ENCODE measurements around the gene KIF12.

The KIF12 gene

DNA sequence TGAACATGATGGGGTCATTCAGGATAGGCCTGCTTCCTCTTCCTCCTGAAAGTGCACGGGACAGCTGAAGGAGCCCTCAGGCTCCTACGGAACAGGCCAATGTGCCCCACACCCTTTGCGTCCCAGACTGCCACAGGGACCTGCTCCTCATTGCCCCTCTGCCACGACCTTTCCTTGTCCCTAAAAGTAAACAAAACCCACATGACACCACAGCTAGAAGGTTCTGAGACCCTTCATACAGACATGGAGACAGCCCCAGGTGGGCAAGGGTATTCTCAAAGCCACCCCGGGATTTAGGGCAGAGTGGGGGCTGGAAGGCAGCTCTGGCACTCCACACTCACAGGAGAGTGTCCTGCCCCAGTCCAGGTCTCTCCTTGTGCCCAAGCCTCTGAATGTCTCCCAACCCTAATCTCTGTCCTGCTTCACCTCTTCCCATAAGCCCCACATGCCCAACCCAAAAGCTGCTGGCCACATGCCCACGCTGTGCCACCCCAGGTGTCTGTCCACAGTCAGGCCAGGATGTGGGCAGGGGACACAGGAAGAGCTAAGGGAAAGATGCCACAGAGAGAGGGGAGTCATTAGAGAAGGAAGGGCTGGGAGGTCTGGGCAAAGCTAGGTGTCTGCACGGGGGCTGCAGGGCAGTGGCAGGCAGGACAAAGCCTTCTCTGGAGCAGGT lies 21.8 kb downstream of the KIF12 start:
- TF ChIP-seq GATA2 (IDR thresholded peaks at IDR 0.05; ENCODE audit: low read depth, low read length) (no peak), GATA3 (IDR thresholded peaks at IDR 0.05; ENCODE audit: low read depth, low read length) (no peak)

DNA sequence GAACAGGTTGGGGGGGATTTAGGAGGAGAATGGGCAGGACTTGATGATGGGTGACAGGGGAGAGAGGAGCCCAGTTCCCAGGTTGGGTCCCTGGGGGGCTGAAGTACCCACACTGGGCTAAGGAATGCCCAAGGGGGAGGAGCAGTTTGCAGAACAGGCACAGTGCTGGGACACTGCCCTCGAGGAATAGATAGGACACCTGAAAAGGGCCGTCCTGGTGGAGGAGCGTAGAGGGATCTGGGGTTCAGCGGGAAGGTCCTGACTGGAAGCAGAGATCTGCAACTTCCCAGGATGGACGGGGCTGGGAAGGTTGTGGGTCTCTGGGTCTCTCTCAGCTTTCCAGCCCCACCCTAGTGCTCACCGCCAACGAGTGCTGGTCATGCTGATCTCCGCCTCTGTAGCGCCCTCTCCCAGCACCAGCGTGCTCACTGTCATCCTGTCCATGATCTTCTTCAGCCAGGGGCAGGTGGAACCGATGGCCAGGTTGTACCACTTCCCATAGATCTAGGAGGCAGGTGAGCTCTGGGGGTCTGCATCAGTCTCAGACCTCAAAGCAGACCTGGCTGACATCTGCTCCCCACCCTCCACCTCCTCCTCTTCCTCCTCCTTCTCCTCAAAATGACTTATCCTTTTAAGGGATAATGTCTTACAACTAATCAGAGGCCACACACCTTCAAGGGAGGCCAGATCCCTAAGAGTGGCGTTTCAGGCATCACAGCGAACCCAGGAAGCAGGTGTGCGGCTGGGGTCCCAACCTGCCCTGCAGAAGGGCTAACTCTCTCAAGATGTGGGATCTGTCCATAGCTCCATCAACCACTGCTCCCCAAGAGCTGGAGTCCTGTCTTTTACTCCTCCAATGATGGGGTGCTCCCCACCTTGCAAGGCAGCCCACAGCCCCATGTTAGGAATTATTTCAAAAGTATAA lies 22.6 kb downstream of the KIF12 start:
- no peak for TF ChIP-seq GATA3 (IDR thresholded peaks at IDR 0.05; ENCODE audit: low read depth, low read length)
- no peak for TF ChIP-seq GATA2 (IDR thresholded peaks at IDR 0.05; ENCODE audit: low read depth, low read length)

DNA sequence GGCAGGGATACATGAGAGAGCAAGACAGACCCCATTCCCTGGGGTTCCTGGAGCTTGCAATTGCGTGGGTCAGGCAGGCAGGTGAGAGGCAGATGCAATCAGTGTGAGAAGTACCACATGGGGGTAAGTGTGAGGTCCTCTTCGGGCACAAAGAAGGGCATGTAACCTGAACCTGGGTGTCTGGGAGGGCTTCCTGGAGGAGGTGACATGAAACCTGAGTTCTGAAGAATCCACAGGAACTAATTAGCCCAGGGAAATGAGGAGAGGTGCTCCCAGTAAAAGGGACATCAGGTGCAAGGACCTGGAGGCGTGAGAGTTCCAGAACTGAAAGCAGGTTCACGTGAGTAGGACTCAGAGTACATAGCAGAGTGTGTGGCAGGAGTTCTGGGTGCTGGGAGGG lies 23.5 kb downstream of the KIF12 start:
- no peak for TF ChIP-seq GATA3 (IDR thresholded peaks at IDR 0.05; ENCODE audit: low read depth, low read length)
- TF ChIP-seq GATA2 (IDR thresholded peaks at IDR 0.05; ENCODE audit: low read depth, low read length), result no peak

DNA sequence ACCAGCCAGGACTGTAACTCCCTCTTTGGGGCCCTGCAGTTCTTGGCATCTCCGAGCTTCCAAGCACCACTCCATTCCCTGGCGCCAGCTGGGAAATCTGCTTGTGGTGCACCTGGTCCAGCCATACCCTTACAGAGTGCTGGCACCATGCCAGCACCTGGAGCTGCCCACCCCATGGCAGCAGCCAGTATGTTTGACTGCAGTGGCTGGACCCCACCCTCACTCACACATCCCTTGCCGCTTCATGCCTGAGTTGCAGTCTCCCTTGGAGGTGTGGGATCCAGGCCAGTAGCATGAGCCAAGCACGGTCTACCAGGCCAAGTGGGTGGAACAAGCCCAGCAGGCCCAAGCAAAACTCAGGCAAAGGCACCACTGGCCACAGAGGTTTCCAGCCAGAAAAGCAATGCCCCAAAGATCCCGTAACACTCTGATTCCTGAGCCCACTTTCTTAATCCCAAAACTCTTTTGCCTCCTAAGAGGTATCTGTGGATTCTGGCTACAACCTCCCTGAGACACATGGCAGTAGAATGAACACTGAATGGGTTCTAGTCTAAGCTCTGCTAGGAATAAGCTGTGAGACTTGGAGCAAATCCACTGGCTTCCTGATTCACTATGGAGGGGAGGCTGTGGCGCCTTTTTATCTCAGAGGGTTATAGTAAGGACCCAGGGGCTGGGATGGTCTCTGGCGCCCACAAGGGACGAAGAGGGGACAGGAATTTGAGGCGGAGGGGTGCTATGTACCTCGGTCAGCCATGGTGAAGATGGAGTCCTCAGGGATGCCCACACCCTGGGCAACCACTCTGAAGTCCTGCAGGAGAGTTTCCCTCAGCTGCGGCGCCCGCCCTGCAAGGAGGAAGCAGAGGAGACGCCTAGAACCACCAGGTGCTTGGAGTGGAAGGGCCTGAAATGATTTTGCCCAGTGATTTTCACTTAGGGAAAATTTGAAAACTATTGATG lies 26.6 kb downstream of the KIF12 start:
- TF ChIP-seq GATA3 (IDR thresholded peaks at IDR 0.05; ENCODE audit: low read depth, low read length), result no peak
- no peak for TF ChIP-seq GATA2 (IDR thresholded peaks at IDR 0.05; ENCODE audit: low read depth, low read length)

DNA sequence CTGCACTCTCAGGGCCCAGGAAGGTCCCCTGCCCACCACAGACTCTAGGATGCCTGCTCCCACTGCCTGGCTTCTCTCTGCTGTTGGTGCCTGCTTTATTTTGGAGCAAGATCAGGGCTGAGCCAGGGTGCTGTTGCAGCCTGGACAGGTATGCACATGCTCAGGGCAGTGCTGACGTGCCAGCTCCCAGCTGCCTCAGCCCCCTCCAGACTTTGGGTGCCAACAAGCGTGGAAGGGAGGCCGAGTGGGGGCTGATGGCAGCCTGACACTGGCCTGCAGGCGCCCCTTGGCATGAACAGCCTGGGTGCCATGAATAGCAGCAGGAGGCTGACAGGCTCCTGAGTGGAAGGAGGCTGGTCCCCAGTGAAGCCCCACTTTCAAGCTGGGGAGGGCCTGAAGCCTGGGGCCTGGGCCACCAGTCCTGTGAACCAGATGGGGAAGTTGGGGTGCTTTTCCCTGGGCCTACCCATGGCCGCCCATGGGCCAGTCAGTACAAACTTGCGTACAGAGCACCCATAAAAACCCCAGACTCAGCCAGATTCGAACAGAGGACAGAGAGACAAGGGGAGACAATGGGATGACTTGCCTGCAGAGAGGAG lies 27.8 kb downstream of the KIF12 start:
- TF ChIP-seq GATA3 (IDR thresholded peaks at IDR 0.05; ENCODE audit: low read depth, low read length) (no peak), GATA2 (IDR thresholded peaks at IDR 0.05; ENCODE audit: low read depth, low read length) (no peak)

DNA sequence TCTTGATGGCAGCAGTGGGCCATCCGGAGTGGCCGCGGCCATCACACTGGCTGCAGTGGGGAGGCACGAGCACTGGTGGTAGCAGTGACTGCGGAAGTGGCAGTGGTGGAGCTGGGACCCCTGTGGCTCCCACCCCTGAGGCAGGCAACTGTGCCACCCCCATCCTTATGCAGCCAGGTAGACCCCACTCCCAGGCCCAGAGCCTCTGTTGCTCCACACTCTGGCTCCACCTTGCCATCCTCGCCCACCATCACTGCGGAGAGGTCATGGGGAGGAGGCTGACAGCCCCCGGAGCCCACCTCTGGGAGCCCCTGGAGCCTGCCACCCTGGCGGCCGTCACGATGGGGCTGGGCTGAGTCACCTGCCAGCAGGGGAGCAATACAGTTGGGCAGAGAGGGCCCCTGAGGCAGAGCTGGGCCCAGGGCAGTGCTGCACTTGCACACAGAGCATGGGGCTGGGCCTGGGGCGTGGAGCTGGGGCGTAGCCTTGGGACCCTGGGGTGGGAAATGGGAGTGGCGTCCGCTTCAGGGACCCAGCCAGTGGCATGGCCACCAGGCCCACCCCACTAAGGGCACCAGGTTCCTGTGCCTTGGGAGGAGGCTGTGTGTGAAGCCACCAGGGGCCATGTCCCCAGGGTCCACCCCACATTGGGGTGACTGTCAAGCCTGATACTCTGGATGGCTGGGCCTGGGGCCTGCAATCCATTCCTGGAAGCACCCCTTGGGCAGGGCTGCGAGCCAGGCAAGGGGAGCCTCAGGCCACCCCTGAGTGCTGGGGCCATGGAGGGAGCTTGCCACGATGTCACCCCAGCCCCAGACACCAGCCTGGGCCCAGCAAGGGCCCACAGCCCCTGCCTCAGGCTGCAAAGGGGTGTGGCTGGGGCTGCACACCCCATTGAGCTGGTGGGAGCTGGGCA lies 28.6 kb downstream of the KIF12 start:
- TF ChIP-seq GATA2 (IDR thresholded peaks at IDR 0.05; ENCODE audit: low read depth, low read length), result no peak
- TF ChIP-seq GATA3 (IDR thresholded peaks at IDR 0.05; ENCODE audit: low read depth, low read length), result no peak

DNA sequence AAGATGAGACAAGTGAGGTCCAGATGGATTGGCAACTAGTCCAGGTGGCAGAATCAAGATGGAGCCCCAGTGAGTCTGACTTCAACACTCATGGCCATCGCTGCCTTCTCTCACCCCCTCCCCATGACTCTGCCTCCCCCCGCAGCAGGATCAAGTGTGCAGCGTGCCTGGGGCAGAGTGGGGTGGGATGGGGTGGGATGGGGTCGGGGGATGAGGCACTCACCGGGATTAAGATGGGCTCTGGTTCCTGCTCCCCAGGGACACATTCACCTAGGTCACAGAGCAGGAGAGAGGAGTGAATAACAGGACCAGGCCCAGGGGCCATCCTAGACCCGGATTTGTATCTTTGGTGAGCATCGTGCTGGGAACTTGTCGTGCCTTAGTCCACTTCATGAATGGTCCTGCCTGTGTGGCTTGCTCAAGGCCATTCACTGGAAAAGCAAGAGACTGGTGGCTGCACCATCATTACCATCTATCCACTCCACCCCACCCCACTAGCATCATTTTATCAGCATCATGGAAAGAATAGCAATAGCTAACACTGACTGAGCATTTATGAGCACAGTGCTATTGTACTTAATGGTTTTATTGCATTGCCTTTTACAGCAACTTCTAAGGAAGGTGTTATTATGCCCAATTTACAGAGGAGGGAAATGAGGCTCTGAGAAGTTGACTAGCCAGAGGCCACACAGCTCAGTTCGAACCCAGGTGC lies 29.5 kb downstream of the KIF12 start:
- TF ChIP-seq GATA3 (IDR thresholded peaks at IDR 0.05; ENCODE audit: low read depth, low read length) (no peak), GATA2 (IDR thresholded peaks at IDR 0.05; ENCODE audit: low read depth, low read length) (no peak)

DNA sequence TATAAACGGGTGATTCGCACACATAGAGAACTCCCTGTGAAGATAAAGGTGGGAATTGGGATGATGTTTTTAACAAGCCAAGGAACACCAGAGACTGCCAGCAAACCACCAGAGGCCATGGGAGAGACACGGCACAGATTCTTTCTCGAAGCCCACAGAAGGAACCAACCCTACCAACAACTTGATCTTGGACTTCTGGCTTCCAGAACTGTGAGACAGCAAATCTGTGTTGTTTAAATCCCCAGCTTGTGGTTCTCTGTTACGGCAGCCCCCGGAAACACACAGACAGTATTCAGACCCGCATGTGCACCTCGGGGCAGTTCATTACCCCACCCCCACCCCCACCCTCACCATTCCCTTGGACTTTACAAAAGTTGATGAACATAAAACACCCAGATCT lies 33.8 kb downstream of the KIF12 start:
- TF ChIP-seq GATA3 (IDR thresholded peaks at IDR 0.05; ENCODE audit: low read depth, low read length) (no peak), GATA2 (IDR thresholded peaks at IDR 0.05; ENCODE audit: low read depth, low read length) (no peak)

DNA sequence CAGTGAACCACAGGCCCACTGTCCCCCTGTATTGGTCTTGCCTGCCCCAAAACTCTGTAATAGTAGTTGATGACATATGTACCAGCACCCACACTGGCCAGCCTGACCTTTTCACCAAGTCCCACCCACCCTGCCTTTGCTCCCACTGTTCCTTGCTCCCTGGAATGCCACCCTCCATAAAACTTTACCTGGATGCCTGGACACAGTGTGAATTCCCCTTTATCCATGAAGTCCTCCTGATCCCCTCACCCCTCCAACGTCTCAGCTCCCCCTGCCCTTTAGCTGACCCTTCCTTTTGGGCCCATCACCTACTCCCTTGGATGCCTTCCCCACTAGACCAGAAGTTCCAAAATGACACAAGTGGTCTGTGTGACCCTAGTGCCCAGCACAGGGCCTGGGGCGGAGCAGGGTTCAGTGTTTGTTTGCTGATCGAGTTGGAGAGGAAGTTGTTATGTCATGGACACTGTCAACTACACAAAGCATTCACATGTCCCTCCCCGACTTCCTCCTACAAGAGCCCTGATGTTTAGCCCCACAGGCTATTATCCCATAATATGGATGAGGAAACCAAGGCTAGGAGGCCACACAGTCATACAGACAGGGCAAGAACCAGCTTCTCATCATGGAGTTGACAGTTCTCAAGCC lies 37.1 kb downstream of the KIF12 start:
- TF ChIP-seq GATA2 (IDR thresholded peaks at IDR 0.05; ENCODE audit: low read depth, low read length), result no peak
- TF ChIP-seq GATA3 (IDR thresholded peaks at IDR 0.05; ENCODE audit: low read depth, low read length), result no peak

DNA sequence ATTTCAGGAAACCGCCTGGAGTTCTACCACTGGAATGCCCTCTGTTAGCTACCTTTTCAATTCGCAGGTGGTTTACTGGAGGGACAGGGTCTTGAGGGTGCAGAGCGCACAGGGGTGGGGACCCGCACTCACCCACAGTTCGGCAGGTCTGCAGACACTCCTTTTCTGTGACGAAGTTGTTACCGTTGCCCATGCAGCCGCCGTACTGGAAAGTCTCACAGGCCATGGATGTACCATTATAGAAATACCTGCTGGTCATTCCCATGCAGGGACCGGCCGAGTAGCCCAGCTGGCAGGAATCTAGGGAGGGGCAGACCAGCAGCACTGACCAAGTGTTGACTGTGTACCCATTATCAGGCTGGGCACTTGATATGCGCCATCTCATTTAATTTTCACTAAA lies 37.8 kb downstream of the KIF12 start:
- TF ChIP-seq GATA2 (IDR thresholded peaks at IDR 0.05; ENCODE audit: low read depth, low read length) (no peak), GATA3 (IDR thresholded peaks at IDR 0.05; ENCODE audit: low read depth, low read length) (no peak)

DNA sequence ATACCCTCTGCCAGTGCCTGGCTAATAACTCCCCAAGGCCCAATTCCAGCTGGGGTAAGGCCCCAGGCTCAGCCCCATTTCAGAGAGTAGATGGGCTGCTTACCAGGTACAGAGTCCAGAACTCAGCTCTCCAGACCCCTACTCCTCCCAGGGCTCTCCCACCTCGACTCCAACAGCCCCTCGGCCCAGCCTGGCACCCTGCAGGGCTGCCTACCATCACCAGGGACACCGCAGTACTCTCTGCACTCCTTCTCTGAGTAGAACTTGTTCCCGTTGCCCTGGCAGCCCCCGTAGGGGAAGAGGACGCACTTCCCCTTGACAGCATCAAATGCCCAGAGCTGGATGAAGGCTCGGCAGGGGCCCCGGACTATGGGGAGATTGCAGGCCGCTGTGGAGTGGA lies 38.4 kb downstream of the KIF12 start:
- TF ChIP-seq GATA3 (IDR thresholded peaks at IDR 0.05; ENCODE audit: low read depth, low read length) (no peak), GATA2 (IDR thresholded peaks at IDR 0.05; ENCODE audit: low read depth, low read length) (no peak)

DNA sequence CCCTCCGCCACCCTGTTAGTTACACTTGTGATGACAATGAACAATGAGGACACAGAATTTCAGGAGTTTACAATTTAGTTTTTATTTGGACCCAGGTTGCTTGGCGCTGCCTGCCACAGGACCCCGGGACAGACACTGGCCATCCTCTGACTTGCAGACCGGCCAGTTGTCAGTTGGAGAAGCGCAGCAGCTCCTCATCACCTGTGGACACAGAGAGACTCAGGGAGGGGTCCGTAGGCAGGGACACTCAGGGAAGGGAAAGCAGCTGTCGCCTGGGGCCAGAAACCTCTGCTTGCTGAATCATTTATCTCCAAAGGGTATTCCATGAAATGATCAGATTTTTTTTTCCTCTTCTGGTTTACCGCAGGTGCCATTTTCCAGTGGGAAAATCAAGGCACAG lies 39.0 kb downstream of the KIF12 start:
- no peak for TF ChIP-seq GATA3 (IDR thresholded peaks at IDR 0.05; ENCODE audit: low read depth, low read length)
- no peak for TF ChIP-seq GATA2 (IDR thresholded peaks at IDR 0.05; ENCODE audit: low read depth, low read length)

Data from SH-SY5Y (cell line).